Spleen (tissue), 7 donors: ENCODE results near the gene CSNK1A1.

Experiments used
- CTCF ChIP-seq, 11 experiments: fragments of 200-600 bp in 7 of 11; fragments of 450-650 bp in 4 of 11; sonication (generic) in 4 of 11; IDR thresholded peaks in 8 of 11; conservative IDR thresholded peaks in 3 of 11; 1 replicate in 7 of 11; 2 replicates in 4 of 11; pipeline versions ENCODE4 v1.4.0 to v1.8.0; 2016 to 2021; ENCODE audit warnings: antibody characterized with exemption in 11 of 11, inconsistent platforms in 4 of 11, mild to moderate bottlenecking in 1 of 11
- POLR2A ChIP-seq, 3 donors: fragments of 450-650 bp; IDR thresholded peaks; one replicate each; pipeline ENCODE4 v1.5.1; 2017; ENCODE audit warnings: antibody characterized with exemption in 3 of 3, mild to moderate bottlenecking in 1 of 3
- POLR2AphosphoS5 ChIP-seq, 3 donors: sonication (generic); formaldehyde crosslinking; IDR thresholded peaks; one replicate each; pipeline ENCODE4 v1.5.1; 2017; ENCODE audit warnings: antibody characterized with exemption in 3 of 3
- donor health status: DM: no; HTN: no; CAD: no; lungs with moderate emphysema.
- donor health status: DM: no; HTN: no; CAD: no.
- donor health status: DM: no; HTN: no; CAD: no.

GRCh38 chr5:149517461-149518122 is 33.6 kb downstream of the CSNK1A1 start:
- TF ChIP-seq POLR2A (IDR thresholded peaks at IDR 0.05): no peak
- TF ChIP-seq CTCF (IDR thresholded peaks at IDR 0.05 in 8 of 11, conservative IDR thresholded peaks at IDR 0.05 in 3 of 11): no peak
- no peak for TF ChIP-seq POLR2AphosphoS5 (IDR thresholded peaks at IDR 0.05)
